ENCODE results near the gene MRPS6.

MRPS6 gene

GRCh38 chr21:34179204-34179935, 106.0 kb downstream of the MRPS6 start:
- no peaks in the 10 kb centered on the region for H3K36me3 ChIP-seq (ENCODE audit: insufficient read depth, low read length)
- TF ChIP-seq EZH2 (IDR thresholded peaks at IDR 0.05; ENCODE audit: borderline replicate concordance, low read depth, low read length, severe bottlenecking), result no peak
- no peak for TF ChIP-seq CTCF (IDR thresholded peaks at IDR 0.05; ENCODE audit: borderline replicate concordance, extremely low read depth, low read length, poor library complexity, severe bottlenecking)
- H4K20me1 ChIP-seq (ENCODE audit: insufficient read depth, low read length), result no peaks in the 10 kb centered on the region
- no peak for ATAC-seq (ENCODE audit: insufficient read depth, low read depth)
- peaks cover 5% of the 10 kb centered on the region for H3K9me3 ChIP-seq (ENCODE audit: insufficient read depth, low read length, severe bottlenecking)
- no peaks in the 10 kb centered on the region for H3K27me3 ChIP-seq (ENCODE audit: insufficient read depth, low read length, poor library complexity)
- no peak for DNase-seq
- no peak overlapping the region for H3K4me3 ChIP-seq (ENCODE audit: low read depth in 1 of 2, low read length in 2 of 2)
- no peak overlapping the region for H2AFZ ChIP-seq (ENCODE audit: low read depth, low read length)
- H3K27ac ChIP-seq (ENCODE audit: low read length), result no peak overlapping the region
- no peak overlapping the region for H3K4me2 ChIP-seq (ENCODE audit: insufficient read depth, low read length)
- H3K4me1 ChIP-seq (ENCODE audit: insufficient read depth, low read length), result no peaks in the 10 kb centered on the region
- no peak overlapping the region for H3K9ac ChIP-seq (ENCODE audit: low read depth, low read length)
- H3K79me2 ChIP-seq (ENCODE audit: insufficient read depth, low read length), result no peaks in the 10 kb centered on the region

- Histone ChIP-seq H3K36me3 (ENCODE audit: insufficient read depth, low read length) (no peaks in the 10 kb centered on the region), H3K4me1 (ENCODE audit: insufficient read depth, low read length) (no peaks in the 10 kb centered on the region), H3K4me3 (ENCODE audit: low read depth in 1 of 2, low read length in 2 of 2) (no peak overlapping the region), H3K79me2 (ENCODE audit: insufficient read depth, low read length) (no peaks in the 10 kb centered on the region), H3K27ac (ENCODE audit: low read length) (no peak overlapping the region), H3K4me2 (ENCODE audit: insufficient read depth, low read length) (no peak overlapping the region), H3K9ac (ENCODE audit: low read depth, low read length) (no peak overlapping the region), H4K20me1 (ENCODE audit: insufficient read depth, low read length) (no peaks in the 10 kb centered on the region), H3K9me3 (ENCODE audit: insufficient read depth, low read length, severe bottlenecking) (no peaks in the 10 kb centered on the region), H2AFZ (ENCODE audit: low read depth, low read length) (no peak overlapping the region), H3K27me3 (ENCODE audit: insufficient read depth, low read length, poor library complexity) (no peaks in the 10 kb centered on the region)
- DNase-seq, result no peak
- TF ChIP-seq CTCF (IDR thresholded peaks at IDR 0.05; ENCODE audit: borderline replicate concordance, extremely low read depth, low read length, poor library complexity, severe bottlenecking) (no peak), EZH2 (IDR thresholded peaks at IDR 0.05; ENCODE audit: borderline replicate concordance, low read depth, low read length, severe bottlenecking) (no peak)
- ATAC-seq (ENCODE audit: insufficient read depth, low read depth), result no peak
Observed at GRCh38 chr21:34180407-34180806, 107.0 kb downstream of the MRPS6 start.

GRCh38 chr21:34180826-34181359, 107.5 kb downstream of the MRPS6 start:
- H3K79me2 ChIP-seq (ENCODE audit: insufficient read depth, low read length), result no peaks in the 10 kb centered on the region
- no peaks in the 10 kb centered on the region for H3K9me3 ChIP-seq (ENCODE audit: insufficient read depth, low read length, severe bottlenecking)
- H3K27me3 ChIP-seq (ENCODE audit: insufficient read depth, low read length, poor library complexity), result no peaks in the 10 kb centered on the region
- H3K36me3 ChIP-seq (ENCODE audit: insufficient read depth, low read length), result no peaks in the 10 kb centered on the region
- ATAC-seq (ENCODE audit: insufficient read depth, low read depth) (no peak), DNase-seq (no peak)
- TF ChIP-seq CTCF (IDR thresholded peaks at IDR 0.05; ENCODE audit: borderline replicate concordance, extremely low read depth, low read length, poor library complexity, severe bottlenecking) (no peak), EZH2 (IDR thresholded peaks at IDR 0.05; ENCODE audit: borderline replicate concordance, low read depth, low read length, severe bottlenecking) (no peak)
- H3K4me3 ChIP-seq (ENCODE audit: low read depth in 1 of 2, low read length in 2 of 2), result no peak overlapping the region
- no peak overlapping the region for H3K9ac ChIP-seq (ENCODE audit: low read depth, low read length)
- H3K4me1 ChIP-seq (ENCODE audit: insufficient read depth, low read length), result no peaks in the 10 kb centered on the region
- no peaks in the 10 kb centered on the region for H4K20me1 ChIP-seq (ENCODE audit: insufficient read depth, low read length)
- no peak overlapping the region for H3K4me2 ChIP-seq (ENCODE audit: insufficient read depth, low read length)
- H2AFZ ChIP-seq (ENCODE audit: low read depth, low read length), result no peak overlapping the region
- no peak overlapping the region for H3K27ac ChIP-seq (ENCODE audit: low read length)
